NCI-H2029 (cell line): ENCODE results near the gene CIRBP.

Experiments used
- DNase-seq: peaks from one replicate; lab custom pipeline; 2025; lab: John Stamatoyannopoulos, UW

The CIRBP gene

GRCh38 chr19:1267477-1268225, 1.5 kb upstream of the CIRBP start:
- DNase-seq = no peak

- no peak for DNase-seq
Observed at GRCh38 chr19:1268226-1269064, 687 bp upstream of the CIRBP start.

- DNase-seq = peak; percentile 80
Observed at GRCh38 chr19:1269478-1270212, 513 bp downstream of the CIRBP start.

- DNase-seq = peak; percentile 68
Observed at GRCh38 chr19:1270213-1270853, 1.2 kb downstream of the CIRBP start.

- DNase-seq = no peak
Observed at GRCh38 chr19:1270854-1271527, 1.9 kb downstream of the CIRBP start.

- DNase-seq = no peak
Observed at GRCh38 chr19:1271528-1272422, 2.6 kb downstream of the CIRBP start.

GRCh38 chr19:1272423-1273262, 3.5 kb downstream of the CIRBP start:
- DNase-seq = no peak

- no peak for DNase-seq
Observed at GRCh38 chr19:1273263-1274041, 4.3 kb downstream of the CIRBP start.

GRCh38 chr19:1274081-1274851, 5.1 kb downstream of the CIRBP start:
- no peak for DNase-seq

GRCh38 chr19:1274852-1275259, 5.7 kb downstream of the CIRBP start:
- DNase-seq = no peak

GRCh38 chr19:1275260-1275975, 6.3 kb downstream of the CIRBP start, which contains the start of gene FAM174C:
Gene FAM174C, plus strand, starts transcription at chr19:1275530. Its CDS starts 20 bp downstream, at chr19:1275550.
- DNase-seq = peak; percentile 96

- no peak for DNase-seq
Observed at GRCh38 chr19:1275976-1276627, 7.0 kb downstream of the CIRBP start.

GRCh38 chr19:1276628-1277022, 7.5 kb downstream of the CIRBP start:
- no peak for DNase-seq

GRCh38 chr19:1277061-1277460, 7.9 kb downstream of the CIRBP start:
- DNase-seq = no peak

- DNase-seq = no peak
Observed at GRCh38 chr19:1278074-1278473, 8.9 kb downstream of the CIRBP start.
